ENCODE results near the gene EXOSC3. TPM values are rescaled to one million over a fixed set of nuclear protein-coding genes. Genes with fewer than 3 reads are reported as not detected.

EXOSC3 gene
- total and polyA plus RNA-seq, 9 of the 15 experiments (the other 6 are each of a cell fraction or from before 2014, with no cell fraction given) = 18.5 to 266 (median 114) TPM

DNA sequence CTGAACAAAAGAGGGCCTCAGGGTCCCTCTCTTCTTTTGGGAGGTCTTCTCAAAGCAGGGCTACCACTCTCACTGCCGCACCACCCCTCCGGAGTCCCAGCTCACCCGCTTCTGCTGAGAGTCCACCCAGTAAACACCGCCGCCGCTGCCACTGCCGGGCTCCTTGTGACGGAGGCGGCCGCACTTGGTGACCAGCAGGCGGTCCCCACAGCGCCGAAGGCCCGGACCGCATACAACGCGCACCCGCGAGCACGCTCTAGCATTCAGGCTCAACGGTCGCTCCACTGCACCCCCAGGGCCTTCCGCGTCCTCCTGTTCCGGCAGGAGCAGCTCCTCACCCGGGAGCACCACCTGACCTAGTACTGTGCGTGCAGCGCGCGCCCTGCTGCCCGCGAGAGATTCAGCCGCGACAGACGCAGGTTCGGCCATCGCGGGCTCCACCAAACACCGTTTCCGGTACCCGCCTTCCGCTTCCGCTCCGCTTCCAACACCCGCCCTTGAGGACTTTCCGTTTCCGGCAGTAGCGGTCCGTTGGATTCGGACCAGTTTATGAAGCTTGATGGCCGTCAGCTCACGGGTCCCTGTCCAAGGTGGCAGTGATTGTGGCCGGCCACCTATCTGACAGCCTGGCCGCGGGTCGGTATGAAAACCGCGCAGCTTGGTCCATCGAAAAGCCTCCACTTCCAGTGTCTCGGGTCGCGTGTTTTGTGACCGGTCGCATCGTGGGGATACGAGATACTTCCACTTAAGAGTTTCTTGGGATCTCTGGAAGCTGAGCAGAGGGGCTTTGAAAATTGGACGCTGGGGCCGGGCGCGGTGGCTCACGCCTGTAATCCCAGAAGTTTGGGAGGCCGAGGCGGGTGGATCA, at the start of gene EXOSC3 (continued):
- TF ChIP-seq, protein P1, sequence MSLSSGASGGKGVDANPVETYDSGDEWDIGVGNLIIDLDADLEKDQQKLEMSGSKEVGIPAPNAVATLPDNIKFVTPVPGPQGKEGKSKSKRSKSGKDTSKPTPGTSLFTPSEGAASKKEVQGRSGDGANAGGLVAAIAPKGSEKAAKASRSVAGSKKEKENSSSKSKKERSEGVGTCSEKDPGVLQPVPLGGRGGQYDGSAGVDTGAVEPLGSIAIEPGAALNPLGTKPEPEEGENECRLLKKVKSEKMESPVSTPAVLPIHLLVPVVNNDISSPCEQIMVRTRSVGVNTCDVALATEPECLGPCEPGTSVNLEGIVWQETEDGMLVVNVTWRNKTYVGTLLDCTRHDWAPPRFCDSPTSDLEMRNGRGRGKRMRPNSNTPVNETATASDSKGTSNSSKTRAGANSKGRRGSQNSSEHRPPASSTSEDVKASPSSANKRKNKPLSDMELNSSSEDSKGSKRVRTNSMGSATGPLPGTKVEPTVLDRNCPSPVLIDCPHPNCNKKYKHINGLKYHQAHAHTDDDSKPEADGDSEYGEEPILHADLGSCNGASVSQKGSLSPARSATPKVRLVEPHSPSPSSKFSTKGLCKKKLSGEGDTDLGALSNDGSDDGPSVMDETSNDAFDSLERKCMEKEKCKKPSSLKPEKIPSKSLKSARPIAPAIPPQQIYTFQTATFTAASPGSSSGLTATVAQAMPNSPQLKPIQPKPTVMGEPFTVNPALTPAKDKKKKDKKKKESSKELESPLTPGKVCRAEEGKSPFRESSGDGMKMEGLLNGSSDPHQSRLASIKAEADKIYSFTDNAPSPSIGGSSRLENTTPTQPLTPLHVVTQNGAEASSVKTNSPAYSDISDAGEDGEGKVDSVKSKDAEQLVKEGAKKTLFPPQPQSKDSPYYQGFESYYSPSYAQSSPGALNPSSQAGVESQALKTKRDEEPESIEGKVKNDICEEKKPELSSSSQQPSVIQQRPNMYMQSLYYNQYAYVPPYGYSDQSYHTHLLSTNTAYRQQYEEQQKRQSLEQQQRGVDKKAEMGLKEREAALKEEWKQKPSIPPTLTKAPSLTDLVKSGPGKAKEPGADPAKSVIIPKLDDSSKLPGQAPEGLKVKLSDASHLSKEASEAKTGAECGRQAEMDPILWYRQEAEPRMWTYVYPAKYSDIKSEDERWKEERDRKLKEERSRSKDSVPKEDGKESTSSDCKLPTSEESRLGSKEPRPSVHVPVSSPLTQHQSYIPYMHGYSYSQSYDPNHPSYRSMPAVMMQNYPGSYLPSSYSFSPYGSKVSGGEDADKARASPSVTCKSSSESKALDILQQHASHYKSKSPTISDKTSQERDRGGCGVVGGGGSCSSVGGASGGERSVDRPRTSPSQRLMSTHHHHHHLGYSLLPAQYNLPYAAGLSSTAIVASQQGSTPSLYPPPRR (CRISPR knock-in tag; IDR thresholded peaks at IDR 0.05; ENCODE audit: borderline replicate concordance) = no peak
- TF ChIP-seq, protein P2, sequence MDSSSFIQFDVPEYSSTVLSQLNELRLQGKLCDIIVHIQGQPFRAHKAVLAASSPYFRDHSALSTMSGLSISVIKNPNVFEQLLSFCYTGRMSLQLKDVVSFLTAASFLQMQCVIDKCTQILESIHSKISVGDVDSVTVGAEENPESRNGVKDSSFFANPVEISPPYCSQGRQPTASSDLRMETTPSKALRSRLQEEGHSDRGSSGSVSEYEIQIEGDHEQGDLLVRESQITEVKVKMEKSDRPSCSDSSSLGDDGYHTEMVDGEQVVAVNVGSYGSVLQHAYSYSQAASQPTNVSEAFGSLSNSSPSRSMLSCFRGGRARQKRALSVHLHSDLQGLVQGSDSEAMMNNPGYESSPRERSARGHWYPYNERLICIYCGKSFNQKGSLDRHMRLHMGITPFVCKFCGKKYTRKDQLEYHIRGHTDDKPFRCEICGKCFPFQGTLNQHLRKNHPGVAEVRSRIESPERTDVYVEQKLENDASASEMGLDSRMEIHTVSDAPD (CRISPR knock-in tag; IDR thresholded peaks at IDR 0.05) = no peak
- TF ChIP-seq EP400 (IDR thresholded peaks at IDR 0.05) (peak; percentile 98), TRIM28 (IDR thresholded peaks at IDR 0.05) (no peak), POLR3A (IDR thresholded peaks at IDR 0.05; ENCODE audit: borderline replicate concordance, extremely low read depth, insufficient read depth, insufficient read length) (no peak), ZNF644 (tag; IDR thresholded peaks at IDR 0.05; ENCODE audit: low read depth) (no peak; the same call in 1 of the 2 replicates), PPARD (CRISPR knock-in tag; IDR thresholded peaks at IDR 0.05) (no peak), ZNF212 (CRISPR knock-in tag; IDR thresholded peaks at IDR 0.05) (no peak), MTA3 (IDR thresholded peaks at IDR 0.05; ENCODE audit: borderline replicate concordance) (peak; percentile 88), ZNF354B (CRISPR knock-in tag; IDR thresholded peaks at IDR 0.05) (no peak), KLF10 (CRISPR knock-in tag; IDR thresholded peaks at IDR 0.05) (no peak), XRCC5 (IDR thresholded peaks at IDR 0.05; ENCODE audit: low read depth, low read length) (peak; percentile 18; the same call in 1 of the 2 replicates), FOXM1 (IDR thresholded peaks at IDR 0.05; ENCODE audit: low read depth) (no peak; the same call in 1 of the 2 replicates), FOXM1 (CRISPR knock-in tag; IDR thresholded peaks at IDR 0.05; ENCODE audit: low read depth) (no peak), KLF16 (IDR thresholded peaks at IDR 0.05) (no peak)
- TF ChIP-seq, protein P3, sequence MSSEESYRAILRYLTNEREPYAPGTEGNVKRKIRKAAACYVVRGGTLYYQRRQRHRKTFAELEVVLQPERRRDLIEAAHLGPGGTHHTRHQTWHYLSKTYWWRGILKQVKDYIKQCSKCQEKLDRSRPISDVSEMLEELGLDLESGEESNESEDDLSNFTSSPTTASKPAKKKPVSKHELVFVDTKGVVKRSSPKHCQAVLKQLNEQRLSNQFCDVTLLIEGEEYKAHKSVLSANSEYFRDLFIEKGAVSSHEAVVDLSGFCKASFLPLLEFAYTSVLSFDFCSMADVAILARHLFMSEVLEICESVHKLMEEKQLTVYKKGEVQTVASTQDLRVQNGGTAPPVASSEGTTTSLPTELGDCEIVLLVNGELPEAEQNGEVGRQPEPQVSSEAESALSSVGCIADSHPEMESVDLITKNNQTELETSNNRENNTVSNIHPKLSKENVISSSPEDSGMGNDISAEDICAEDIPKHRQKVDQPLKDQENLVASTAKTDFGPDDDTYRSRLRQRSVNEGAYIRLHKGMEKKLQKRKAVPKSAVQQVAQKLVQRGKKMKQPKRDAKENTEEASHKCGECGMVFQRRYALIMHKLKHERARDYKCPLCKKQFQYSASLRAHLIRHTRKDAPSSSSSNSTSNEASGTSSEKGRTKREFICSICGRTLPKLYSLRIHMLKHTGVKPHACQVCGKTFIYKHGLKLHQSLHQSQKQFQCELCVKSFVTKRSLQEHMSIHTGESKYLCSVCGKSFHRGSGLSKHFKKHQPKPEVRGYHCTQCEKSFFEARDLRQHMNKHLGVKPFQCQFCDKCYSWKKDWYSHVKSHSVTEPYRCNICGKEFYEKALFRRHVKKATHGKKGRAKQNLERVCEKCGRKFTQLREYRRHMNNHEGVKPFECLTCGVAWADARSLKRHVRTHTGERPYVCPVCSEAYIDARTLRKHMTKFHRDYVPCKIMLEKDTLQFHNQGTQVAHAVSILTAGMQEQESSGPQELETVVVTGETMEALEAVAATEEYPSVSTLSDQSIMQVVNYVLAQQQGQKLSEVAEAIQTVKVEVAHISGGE (CRISPR knock-in tag; IDR thresholded peaks at IDR 0.05) = peak; percentile 87 to 97 (median 91); a peak in 5 of 6 replicates

Measured in K562 (cell line).